Stimulated activated CD4-positive, alpha-beta T cell treated with anti-CD3 and anti-CD28 coated beads, Interleukin-12 subunit alpha, Interleukin-12 subunit beta, amount 100 ng/mL, for 4 hours (primary cell): ENCODE results near the gene GRAP2.
A peak's percentile ranks its signal among the peaks of the same experiment; 100 is the strongest.
"Not testable (repeated sequence)": the region's sequence is repeated elsewhere in the genome, so short reads cannot be mapped to it uniquely, and the experiment has no call there.

Experiments used
- DNase-seq: peaks from one replicate; pipeline ENCODE4 v3.0.0-alpha.2; 2020

GRAP2 gene

GRCh38 chr22:39970742-39971141, 69.9 kb downstream of the GRAP2 start:
- DNase-seq: no peak

DNA sequence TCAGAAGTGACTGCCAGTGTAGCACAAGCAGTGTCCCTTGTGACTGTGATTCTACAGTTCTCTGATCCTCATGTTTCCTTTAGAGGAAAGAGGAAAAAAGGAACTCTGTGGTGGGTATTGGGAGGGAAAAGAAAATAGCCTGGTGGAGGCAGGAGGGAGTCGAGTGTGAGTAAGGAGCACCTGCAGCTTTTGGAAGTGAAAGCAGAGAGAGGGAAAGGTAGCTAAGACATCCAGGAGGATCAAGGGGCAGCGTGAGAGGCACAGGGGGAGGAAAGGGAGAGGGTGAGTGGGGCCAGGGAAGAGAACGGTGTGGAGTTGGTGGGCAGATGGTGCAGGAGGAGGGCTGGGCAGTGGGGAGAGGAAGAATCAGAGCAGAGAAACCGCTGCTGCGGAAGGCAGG, 71.8 kb downstream of the GRAP2 start:
- DNase-seq: no peak

DNA sequence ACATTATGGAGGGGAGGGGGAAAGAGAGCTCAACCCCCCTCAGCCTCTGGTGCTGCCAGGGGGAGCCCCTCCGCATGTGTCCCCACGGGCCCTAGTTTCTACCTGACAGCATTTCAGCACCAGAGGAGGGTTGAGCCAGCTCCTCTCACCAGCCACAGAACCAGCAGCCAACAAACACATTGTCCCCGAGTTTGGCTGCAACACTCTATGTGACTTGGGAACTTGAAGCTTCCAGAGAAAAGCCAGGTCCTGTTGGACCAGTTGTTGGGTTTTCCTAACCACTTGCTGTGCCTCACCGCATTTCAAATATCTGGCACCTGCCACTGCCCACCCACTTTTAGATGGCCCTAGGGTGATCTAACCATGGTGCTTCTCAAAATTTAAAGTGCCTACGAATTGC, 72.8 kb downstream of the GRAP2 start:
- no peak for DNase-seq

DNA sequence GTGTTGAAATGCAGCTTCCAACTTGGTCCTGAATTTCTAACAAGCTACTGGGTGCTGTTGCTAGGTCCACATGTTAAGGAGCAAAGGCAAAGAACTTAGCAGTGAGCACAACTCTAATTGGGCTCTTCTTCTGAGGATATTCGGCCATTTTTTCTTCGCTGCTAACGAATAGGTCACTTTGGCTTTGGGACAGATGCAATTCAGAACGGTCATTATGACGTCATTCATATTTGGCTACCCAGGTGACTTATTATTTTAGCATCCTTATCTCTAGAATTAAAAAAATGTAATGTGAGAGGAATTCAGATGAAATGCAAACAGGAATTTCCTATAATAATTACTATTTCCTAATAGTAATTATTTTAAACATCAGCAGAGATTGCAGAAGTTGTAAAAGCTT, 73.2 kb downstream of the GRAP2 start:
- no peak for DNase-seq

GRCh38 chr22:39979048-39979447, 78.2 kb downstream of the GRAP2 start:
- no peak for DNase-seq

DNA sequence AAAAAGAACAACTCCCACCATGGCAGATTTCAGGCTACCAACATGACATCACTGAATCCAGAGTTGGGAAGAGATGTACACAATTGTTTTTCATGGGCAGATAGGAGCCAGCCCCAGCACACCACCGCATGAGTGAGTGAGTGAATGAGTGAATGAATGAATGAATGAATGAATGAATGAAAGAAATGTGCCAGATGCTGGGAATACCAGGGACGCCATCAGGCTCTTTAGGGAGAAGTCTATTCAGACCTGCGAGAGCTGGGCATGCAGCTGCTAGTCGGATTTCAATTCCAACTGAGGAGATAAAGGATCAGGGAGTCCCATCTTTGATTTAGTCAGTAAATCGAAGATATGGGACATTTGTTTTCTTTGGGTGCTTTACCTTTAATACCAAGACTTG, 78.6 kb downstream of the GRAP2 start:
- DNase-seq: no peak

GRCh38 chr22:39980596-39980995, 79.7 kb downstream of the GRAP2 start:
- no peak for DNase-seq

GRCh38 chr22:39983346-39983745, 82.5 kb downstream of the GRAP2 start:
- no peak for DNase-seq

GRCh38 chr22:39984006-39984405, 83.1 kb downstream of the GRAP2 start:
- no peak for DNase-seq

DNA sequence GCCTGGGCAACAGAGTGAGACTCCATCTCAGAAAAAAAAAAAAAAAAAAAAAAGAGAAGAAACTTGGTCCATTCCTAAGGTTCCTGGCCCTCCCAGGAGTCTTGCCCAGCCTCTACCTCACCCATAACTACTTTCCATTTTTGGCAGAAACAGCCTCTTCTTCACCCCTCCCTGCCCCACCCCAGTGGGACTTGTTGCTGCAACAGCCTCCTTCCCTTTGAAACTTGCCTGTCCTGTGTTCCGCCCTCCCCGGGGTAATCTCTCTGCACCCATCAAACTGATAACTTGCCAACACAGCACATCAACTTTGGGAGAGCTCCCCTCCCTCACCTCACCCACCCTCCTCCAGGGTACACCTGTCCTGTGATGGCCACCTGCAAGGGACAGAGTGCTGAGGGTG, 83.9 kb downstream of the GRAP2 start:
- no peak for DNase-seq

- no peak for DNase-seq
Observed at GRCh38 chr22:39985383-39986035, 84.6 kb downstream of the GRAP2 start.

DNA sequence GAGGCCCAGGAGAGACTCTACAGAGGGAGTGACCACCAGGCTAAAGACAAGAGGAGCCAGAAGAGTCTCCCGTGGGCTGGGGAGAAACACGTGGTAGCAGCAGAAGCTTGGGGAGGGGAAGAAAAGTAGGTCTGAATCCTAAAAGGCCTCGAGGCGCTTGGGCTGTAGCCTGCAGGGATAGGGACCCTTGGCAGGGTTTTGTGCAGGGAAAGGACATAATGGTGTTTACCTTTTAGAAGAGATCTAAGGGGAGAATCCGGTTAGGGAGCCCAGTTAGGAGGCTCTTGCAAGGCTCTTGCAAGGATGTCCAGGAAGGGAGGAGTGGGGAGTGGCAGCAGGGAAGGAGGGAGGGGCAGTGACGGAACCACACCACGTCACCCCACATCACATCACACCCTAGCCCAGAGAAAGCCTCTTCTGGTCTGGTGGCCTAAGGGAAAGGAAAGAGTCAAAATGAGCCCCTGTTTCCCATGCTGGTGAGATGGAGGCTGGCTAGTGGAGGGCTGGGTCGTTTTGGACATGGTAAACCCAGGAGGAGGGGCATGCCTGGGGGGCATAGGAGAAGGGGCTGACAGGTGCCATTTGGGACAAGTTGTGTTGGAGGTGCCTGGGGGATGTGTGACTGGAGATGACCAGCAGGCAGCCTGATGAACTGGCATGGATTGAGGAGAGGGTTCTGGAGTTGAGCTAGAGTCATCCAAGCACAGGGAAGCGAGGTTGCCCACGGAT, 87.7 kb downstream of the GRAP2 start:
- no peak for DNase-seq

- no peak for DNase-seq
Observed at GRCh38 chr22:39989633-39990032, 88.7 kb downstream of the GRAP2 start.

DNA sequence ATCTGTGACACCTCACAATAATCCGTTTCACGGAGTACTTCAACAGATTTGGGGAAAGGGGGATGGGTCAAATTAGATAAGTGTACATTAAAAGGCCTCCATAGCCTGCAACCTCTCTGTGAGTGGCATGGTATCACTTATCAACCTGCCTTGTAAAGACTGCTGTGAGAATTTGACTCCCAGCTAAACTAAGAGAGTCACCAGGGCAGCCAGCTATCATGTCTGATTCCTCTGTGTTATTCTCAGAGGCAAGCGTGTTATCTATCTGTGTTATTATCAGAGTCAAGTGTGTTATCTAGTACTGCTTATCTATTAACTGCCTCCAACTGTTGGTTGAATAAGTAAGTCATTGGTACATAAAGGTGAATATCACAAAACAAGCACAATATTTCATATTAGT, 89.8 kb downstream of the GRAP2 start:
- DNase-seq: no peak

- DNase-seq: no peak
Observed at GRCh38 chr22:39991159-39991860, 90.4 kb downstream of the GRAP2 start.

DNA sequence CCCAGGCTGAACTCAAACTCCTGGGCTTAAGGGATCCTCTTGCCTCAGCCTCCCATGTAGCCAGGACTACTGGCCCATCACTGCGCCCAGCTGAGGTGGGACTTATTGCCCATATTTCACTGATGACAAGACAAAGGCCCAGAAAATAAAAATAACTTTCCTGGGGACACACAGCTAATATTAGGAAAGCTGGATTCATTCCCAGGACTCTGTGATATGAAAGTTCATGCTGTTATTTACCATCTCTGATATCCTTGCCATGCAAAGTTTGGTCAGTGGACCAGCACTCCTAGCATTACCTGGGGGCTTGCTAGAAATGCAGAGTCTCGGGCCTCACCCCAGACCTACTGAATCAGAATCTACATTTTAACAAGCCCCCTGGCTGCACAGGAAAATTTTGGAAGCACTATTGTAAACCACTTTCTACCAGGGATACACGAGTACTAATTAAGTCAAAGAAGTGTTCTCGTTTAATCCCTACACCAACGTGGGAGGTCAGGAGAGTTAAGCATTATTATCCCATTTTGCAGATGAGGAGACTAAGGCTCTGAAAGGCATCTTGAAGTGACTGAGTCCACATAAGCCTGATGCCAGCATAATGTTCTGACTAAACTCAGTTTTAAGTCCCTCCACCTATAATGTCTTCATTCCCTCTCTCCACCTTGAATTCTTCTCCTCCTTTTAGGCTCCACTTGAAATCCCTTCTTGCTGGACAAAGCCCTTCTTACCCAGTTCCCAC, 91.4 kb downstream of the GRAP2 start:
- no peak for DNase-seq

DNA sequence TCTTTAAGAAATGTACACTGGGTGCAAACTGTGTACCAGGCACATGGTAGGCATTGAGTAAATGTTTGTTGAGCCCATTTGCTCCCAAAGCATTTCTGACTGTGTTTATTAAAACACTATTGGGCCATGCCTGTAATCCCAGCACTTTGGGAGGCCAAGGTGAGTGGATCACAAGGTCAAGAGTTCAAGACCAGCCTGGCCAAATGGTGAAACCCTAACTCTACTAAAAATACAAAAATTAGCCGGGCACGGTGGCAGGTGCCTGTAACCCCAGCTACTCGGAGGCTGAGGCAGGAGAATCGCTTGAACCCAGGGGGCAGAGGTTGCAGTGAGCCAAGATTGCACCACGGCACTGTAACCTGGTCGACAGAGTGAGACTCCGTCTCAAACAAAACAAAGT, 92.0 kb downstream of the GRAP2 start:
- not testable (repeated sequence) for DNase-seq

GRCh38 chr22:39994041-39994565, 93.2 kb downstream of the GRAP2 start:
- peak; percentile 32 for DNase-seq

DNA sequence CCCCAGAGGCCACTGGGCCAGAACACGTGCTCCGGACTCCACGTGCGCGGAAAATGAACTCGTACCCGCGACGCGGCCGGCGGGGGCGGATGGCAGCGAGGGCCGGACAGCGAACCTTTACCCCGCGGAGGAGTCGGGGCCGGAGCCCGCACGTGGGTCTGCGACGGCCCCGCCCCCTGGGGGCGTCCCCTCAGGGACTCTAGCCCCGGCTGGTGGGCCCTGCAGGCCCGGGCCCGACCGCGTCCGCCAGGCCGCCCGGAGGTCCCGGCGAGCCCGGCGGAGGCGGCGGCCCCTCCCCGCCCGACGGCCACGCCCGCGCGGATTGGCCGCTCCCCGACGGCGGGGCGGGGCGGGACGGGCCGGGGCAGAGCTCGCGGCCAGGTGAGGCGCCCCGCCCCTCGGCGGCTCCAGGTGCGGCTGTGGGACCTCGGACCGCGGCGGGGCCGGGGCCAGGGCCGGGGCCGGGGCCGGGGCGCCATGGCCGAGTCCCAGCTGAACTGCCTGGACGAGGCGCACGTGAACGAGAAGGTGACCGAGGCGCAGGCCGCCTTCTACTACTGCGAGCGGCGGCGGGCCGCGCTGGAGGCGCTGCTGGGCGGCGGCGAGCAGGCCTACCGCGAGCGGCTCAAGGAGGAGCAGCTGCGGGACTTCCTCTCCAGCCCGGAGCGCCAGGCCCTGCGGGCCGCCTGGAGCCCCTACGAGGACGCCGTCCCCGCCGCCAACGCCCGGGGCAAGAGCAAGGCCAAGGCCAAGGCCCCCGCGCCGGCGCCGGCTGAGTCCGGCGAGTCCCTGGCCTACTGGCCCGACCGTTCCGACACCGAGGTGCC, 93.9 kb downstream of the GRAP2 start, which contains the start of gene FAM83F:
Gene FAM83F (plus strand): TSS at position 389 of the 827 bp plus-strand sequence. CDS start 89 bp downstream, at position 478.
- peak; percentile 56 for DNase-seq

GRCh38 chr22:39995393-39996252, 94.7 kb downstream of the GRAP2 start:
- DNase-seq: no peak

DNA sequence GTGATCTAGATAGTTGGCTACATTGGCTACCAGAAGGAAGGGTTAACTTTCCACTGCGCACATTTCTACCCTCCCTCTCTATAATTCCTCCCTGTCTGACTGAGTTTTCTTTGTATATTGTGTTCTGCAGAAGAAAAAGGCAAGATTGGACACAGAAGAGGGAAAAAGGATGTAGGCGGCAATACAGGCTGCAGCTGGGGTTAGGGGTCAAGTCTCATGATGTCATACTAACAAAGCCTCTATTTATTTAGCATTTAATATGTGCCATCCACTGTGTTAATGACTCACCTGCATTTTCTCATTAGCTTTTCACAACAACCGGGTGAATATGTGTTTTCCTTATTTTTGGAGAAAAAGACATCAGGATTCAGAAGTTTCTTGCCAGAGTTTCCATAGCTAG, 95.8 kb downstream of the GRAP2 start:
- DNase-seq: no peak
